HG02678 (cell line): ENCODE measurements around the gene ZC3H12A.

Experiments
- ATAC-seq: cut with Tn5 transposase; IDR thresholded peaks from one replicate; pipeline ENCODE4 v1.9.1; 2021; ENCODE audit warnings: mild to moderate bottlenecking, moderate library complexity; ENCODE audit not compliant: unreplicated experiment

Gene ZC3H12A

DNA sequence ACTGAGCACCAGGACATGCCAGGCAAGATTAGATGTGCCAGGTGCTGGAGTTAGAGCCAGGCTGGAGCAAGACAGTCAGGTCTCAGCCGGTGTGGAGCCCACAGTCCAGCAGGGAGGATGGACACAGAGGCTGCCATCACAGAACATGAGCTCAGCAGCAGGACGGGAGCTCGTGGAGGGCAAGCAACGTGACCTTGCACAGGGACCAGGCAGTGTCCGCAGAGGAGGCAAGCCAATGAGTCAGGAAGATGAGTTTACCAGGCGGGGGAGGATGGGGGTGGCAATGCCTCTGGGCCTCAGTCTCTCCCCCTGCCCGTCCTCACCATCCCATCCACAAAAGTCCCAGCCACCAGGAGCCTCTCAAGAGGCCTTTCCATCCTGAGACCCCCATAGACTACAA, 20.7 kb upstream of the ZC3H12A start:
- ATAC-seq, result no peak

DNA sequence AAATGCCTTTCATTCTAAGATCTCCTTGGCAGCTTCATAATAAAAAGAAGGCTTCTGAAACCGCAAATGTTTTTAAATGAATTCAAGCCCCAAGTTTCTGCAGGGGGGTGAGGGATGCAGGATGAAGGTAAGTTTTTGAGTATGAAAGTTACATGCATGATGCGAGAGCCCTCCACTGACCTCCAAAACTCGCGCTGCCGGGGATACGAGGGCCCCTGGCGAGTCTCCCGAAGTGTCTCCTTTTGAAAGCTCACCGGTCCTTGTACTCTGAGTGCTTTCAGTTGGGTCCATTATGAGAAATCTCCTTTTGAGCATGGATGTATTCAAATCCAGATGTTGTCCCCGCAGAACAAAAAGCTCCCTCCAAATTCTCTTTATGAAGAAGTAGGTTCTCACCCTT, 18.9 kb upstream of the ZC3H12A start:
- no peak for ATAC-seq

DNA sequence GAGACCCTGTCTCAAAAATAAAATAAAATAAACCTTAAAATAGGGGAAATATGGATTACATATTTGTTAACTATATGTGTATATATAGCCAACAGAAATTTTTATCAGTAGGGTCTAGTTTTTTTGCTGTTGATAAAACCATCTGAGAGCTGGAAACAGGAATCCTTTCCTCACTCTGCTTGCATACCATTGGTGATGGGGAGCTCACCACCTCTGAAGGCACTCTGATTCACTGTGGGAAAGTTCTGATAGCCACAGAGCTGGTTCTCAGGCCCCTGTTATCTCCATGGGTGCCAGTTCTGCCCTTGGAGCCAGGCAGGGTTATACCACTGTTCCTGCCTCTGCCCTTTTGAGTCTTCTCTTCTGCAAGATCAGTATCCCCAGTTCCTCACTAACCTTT, 17.8 kb upstream of the ZC3H12A start:
- no peak for ATAC-seq

DNA sequence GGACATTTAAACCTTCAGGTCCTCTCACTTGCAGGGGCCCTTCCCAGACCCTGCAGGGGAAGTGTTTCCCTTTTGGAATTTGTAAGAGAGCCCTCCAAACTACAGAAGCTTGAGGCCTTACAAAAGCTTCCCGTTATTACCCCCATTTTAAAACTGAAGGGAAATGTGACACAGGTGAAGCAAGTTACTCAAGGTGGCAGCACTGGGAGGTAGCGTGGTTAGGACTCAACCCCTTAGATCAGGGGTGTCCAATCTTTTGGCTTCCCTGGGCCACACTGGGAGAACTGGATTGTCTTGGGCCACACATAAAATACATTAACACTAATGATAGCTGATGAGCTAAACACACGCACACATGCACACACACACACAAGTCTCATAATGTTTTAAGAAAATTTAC, 15.8 kb upstream of the ZC3H12A start:
- no peak for ATAC-seq

DNA sequence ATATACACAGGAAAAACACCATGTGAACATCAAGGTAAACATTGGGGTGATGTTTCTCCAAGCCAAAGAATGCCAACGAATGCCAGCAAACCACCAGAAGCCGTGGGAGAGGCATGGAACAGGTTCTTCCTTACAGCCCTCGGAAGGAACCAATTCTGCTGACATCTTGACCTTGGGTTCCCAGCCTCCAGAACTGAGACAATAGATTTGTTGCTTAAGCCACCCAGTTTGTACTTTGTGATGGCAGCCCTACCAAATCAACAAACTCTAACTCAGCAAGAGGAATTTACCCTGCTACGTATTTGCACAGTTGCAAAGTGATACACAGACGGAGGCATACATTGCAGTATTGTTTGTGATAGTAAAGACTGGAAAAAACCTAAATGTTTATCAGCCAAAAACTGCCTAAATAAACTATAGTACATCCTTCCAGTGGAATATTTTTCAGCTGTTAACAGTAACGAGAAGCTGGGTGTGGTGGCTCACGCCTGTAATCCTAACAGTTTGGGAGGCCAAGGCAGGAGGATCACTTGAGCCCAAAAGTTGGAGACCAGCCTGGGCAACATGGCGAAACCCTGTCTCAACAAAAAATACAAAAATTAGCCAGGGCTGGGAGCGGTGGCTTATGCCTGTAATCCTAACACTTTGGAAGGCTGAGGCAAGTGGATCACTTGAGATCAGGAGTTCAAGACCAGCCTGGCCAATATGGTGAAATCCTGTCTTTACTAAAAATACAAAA, 12.5 kb upstream of the ZC3H12A start:
- no peak for ATAC-seq

DNA sequence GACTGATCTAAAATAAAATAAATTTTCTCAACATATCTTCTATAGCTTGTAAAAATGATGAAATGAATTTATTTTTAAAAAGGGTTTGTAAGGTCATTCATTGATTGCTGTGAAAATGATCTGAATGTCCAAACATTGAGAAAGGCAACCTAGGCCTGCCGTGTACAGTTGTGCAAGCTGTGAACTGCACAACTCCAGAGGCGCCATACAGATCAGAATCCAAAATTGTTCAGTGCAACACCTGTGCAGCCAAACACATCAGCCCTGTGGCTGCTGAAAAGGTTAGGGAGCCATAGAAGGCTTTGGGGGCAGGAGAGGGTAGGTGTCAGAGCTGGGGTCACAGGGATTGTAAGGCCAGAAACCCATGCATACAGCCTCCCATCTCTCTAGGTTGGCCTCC, 9.9 kb upstream of the ZC3H12A start:
- ATAC-seq, result no peak

DNA sequence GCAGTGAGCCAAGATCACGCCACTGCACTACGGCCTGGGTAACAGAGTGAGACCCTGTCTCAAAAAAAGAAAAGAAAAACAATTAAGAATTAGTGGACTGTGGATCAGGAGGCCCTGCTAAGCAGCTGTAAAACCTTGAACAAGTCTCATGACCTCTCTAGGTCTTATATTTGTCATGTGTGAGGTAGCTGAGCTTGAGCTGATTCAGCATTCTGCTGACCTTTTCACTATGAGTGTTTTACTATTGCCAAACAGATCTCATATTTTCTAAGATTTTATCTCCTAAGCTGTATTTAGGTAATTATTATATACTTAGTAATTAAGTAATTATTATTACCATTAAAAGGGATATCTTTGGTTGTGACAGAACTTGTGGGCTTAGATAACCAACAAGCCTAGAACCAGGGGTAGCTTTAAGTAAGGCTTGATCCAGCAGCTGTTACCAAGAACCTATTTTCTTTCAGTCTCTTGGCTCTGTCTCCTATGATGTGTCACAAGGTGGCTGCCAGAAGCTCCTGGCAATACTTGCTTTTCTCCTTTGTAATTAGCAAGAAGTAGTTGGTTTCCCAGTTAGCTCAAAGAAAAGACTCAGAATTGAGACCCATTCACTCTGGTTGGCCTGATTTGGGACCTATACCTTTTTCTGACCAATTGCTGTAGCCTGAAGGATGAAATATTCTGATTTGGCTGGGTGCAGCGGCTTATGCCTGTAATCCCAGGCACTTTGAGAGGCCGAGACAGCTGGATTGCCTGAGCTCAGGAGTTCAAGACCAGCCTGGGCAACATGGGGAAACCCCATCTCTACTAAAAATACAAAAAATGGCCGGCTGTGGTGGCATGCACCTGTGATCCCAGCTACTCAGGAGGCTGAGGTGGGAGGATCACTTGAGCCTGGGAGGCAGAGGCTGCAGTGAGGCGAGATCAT, 8.5 kb upstream of the ZC3H12A start:
- ATAC-seq, result no peak

DNA sequence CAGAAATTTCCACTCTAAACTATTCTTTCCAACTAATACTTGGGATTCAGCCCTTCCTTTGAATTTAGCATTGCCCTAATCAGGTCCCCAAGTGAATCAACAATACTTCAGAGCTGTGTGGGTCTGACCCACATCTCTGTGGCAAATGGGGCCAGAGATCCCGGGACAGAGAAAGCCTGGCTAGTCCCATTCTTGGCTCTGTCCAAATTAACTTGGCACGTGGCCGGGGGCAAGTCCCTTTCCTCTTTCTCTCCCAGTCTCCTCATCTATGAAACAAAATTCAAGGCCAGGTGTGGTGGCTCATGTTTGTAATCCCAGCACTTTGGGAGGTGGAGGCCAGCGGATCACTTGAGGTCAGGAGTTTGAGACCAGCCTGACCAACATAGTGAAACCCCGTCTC, 6.3 kb upstream of the ZC3H12A start:
- no peak for ATAC-seq

DNA sequence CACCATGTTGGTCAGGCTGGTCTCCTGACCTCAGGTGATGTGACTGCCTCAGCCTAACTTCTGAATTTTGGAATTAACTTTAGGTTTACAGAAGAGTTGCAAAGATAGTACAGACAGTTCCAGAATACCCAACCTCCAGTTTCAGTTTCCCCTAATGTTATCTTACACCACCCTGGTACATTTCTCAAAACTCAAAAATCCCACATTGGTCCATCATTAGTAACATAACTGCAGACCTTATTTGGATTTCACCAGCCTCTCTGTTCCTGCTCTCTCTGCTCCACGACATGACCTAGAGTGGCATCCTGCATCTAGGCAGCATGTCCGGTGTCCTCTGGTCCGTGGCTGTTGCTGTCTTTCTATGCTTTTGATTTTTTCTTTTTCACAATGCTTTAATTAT, 5.0 kb upstream of the ZC3H12A start:
- ATAC-seq, result no peak

DNA sequence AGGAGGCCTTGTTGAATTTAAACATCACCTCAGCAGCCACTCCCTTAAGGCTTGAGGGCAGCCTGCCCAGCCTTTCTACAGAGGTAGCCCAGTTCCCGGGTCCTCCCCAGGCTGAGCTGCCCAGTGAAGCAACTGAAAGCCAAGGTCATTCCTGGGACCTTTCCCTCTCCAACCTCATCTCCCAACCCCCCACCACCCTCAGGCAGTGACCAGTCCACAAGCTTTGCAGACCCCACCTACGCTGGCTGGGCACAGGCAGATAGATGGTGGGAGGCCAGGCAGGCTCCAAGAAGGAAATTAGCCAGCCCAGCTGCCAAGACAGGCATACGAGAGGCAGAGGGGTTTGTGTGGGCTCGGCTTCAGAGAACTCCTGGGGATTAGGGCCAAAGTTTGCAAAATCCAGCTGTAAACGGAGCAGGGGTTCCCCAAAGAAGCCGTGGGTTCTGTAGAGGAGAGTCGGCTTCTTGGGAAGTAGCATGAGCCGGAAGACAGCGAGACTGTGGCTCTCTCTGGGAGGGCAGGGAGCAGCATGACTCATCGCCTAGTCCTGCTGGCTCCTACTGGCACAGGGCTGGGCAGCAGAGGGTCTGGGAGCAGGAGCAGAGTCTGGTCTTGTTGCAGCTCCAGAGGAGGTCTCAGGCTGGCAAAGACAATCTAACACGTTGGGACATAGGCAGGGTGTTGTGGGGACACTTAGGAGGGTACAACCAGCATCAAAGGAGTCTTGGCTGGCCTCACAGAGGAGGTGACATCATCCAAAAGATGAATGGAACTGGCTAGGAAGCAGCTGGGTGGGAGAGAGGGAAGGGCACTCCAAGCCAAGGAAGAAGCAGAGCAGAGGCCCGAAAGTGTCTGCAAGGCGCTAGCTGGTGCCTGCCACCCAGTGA, 2.8 kb upstream of the ZC3H12A start:
- no peak for ATAC-seq

DNA sequence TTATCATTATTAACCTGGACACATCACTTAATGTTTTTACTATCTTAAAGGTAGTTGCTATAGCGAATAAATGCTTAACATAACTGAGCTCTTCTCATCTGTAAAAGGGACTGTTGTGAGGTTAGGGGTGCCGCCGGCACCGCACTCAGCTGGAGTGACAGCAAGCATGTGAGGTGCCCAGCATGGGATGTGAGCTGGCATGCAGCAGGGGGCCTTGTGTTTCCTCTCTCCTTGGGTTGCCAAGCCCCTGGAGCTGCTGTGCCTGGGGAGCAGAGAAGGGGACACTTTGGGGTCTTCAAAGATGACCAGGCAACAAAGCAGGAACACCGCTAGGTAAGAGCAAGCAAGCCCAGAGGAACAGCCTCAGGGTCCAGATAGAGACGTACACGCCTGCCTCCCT, 2.1 kb upstream of the ZC3H12A start:
- no peak for ATAC-seq

DNA sequence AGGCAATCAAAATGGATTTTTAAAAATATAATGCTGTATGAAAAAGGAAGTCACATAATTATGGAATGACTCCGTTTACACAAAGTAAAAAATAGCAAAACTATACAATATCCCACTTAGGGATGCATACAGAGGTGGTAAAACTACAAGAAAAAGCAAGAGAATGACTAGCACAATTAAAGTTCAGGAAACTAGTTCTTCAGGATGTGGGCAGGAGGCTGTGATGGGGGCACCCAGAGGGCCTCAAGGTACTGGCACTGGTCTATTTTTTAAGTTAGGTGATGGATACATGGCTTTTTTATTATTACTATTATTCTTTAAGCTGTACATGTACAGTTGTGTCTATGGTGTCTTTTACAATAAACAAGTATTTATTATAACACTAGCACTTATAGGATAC, 1.4 kb upstream of the ZC3H12A start:
- ATAC-seq, result no peak

DNA sequence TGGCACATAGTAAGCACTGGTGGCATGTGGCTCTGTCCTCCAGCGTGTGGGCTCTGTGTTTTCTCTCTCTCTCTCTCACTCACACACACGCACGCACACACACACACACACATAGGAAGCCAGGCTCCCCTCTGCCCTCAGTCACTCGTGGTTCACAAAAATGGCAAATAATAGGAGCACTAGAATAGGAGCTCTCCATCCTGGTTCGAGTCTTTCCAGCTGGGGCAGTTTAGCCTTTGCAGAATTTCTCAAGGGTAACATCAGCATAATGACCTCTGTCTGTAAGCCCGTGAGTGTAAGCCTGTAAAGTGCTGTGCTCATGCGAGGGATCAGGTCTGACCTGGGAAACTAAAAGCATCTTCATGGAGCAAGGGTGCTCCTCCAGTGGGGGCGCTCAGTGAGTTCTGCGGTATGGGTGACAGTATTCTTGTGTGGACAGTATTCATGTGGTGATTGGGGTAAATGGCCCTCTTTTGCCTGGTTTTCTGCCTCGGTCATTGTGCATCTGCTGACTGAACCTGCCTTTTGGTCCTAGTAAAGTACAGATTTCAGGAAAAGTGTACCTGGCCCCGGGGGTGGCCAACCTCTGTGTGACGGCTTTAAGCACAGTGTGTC, 842 bp upstream of the ZC3H12A start:
- ATAC-seq, result no peak

DNA sequence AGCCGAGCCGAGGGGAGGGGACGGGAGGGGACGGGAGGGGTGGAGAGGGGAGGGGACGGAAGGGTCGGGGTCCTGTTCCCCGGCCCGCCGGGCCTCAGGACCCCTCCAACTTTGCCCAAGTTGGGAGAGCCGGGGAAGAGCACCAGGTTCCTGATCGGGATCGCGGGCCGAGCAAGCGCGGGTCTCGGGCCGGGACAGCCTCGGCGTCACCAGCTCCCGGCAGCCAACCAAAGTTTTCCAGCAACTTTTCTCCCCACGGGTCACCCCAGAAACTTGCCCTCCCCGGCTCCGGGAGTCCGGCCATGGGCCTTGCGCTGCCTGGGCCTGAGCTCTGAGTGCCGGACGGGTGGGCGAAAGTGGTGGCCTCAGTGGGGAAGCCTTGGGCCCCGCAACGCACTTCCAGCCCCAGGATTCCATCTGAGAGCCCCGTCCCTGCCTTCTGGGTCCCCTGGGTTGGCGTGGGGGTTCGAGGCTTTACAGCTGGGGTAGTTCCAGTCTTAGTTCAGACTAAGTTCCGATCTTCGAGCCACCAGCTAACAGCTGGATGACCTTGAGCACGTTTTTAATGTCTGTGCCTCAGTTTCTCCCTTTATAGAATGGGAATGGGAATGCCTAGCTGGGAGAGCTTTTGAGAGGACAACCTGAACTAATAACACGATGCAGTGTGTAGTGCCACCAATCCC, 458 bp downstream of the ZC3H12A start:
- no peak for ATAC-seq

DNA sequence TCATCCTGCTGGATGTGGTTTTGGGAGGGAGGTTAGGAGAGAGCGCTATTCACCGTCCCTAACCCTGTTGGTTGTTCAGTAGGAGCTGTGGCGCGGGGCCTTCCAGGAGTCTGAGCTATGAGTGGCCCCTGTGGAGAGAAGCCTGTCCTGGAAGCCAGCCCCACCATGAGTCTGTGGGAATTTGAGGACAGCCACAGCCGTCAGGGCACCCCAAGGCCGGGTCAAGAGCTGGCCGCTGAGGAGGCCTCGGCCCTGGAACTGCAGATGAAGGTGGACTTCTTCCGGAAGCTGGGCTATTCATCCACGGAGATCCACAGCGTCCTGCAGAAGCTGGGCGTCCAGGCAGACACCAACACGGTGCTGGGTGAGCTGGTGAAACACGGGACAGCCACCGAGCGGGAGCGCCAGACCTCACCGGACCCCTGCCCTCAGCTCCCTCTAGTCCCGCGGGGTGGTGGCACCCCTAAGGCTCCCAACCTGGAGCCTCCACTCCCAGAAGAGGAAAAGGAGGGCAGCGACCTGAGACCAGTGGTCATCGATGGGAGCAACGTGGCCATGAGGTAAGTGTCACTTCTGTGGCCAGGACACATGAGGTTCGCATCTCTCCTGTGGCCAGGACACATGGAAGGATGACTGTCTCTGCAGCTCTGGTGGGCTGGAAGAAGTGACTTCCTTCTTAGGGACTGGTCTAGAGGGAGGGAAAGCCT, 1.2 kb downstream of the ZC3H12A start:
- ATAC-seq, result no peak

DNA sequence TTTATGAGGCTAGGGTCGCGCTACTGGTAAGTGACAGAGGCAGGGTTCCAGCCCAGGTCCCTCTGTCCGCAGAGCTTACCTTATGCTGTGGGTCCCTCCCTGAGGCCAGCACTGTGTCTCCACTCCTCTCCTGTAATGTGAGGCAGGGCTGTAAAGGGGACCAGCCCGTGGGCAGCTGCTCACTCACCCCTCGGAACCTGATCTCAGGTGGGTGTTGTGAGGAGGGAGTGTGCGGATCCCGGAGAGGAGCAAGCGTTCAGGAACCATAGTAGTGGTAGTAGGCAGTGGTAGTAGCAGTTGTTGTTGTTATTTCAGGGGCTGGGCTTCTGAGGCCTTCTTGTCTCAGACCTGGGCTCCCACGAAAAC, 1.7 kb downstream of the ZC3H12A start:
- no peak for ATAC-seq

DNA sequence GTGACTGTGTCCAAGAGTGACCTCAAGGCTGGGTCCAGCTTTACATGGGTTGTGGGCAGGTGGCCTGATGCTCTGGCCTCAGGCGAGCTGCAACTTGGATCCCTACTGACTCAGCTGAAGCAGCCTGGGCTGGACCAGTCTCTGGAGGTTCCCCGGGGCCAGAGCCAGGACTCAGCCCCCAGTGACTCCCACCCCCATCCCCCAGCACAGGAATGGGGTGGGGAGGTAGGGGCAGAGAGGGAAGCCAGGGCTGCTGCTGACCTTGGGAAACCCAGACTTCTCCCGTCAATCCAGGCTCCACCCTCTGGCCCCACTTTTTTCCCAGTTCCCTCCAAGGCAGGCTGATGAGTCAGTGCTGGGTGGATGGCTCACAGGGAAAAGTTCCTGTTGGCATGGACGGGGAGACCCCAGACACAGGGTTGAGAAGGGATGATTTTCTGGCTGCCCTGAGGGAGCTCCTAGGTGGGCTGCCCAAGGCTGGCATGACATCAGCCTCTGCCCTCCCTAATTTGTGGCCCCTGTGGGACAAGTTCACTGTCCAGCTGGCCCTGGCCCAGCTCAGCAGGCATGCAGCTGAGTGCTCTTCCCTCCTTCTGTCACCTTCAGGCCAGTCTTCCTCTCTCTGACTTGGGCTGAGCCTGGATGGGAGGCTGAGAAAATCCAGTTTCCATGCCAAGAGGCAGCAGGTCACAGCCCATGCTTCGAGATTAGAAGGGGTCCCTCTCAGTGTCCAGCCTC, 2.2 kb downstream of the ZC3H12A start:
- no peak for ATAC-seq

DNA sequence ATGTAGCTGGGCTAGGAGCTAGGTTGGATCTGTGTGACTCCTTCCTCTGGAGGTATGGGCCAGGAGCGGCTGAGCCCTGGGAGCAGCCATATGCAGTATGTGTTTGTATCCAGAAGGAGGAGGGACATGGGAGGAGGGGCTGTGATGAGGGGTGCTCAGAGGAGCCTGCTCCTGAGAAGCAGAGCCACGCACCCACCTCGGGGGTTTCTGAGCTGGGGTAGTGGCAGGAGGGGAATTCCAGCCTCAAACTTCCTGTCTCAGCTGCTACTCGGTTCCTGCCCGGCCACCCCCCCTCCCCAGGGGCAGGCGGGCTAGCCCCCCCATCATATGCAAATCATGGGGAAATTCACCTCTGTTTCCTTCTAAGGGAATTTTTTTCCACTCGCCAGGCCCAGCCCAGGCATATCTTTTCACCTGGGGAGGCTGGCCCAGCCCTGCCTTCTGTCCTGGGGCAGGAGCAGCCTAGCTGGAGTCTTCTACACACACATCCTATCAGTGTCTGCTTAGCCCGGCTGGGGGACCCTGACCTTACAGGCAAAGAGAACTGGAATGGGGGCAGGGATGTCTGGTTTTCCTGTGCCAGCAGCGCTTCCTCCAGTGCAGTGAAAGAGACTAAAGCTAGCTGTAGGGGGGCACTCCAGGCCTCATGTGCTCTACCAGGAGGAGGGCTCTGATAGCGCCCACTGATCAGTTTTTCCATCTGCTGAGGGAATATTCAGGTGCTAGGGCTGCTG, 3.0 kb downstream of the ZC3H12A start:
- peak; percentile 38 for ATAC-seq
